ENCODE results near the gene DEFB112. TPM values are rescaled to one million over a fixed set of nuclear protein-coding genes. Genes with fewer than 3 reads are reported as not detected.

The DEFB112 gene
- total and polyA plus RNA-seq, 4 donors, result not detected

DNA sequence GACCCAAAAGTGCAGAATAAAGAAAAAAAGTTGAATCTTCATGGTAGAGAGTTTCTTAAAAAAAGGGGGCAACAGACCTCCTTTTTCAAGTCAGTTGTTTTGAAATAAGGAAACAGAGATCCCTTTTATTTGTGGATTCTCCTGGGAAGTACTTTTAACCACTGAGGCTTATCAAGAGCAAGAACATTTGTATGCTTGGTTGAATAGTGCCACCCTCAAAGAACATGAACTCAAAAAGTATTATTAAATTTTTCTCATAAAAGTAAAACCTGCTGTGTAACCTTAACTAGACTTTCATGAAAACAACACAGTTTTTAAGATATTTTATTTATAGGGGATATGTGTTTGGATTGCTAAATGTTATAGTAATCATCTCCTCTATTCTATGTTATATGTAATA lies 27.8 kb downstream of the DEFB112 start, which contains the start of gene DEFB110:
Gene DEFB110, minus strand, starts transcription at position 101 of the 400 bp plus-strand sequence. Its CDS starts 59 bp downstream, at position 42.
- Histone ChIP-seq H3K4me3 (ENCODE audit: low read depth, low read length) (no peak within 1 kb of the TSS), H3K4me1 (ENCODE audit: control insufficient read depth, insufficient read depth, low read length) (no peaks in the 10 kb centered on the region), H3K27ac (ENCODE audit: low read depth, low read length) (no peak within 1 kb of the TSS), H3K9me3 (ENCODE audit: control insufficient read depth, insufficient read depth, low read length) (no peaks in the 10 kb centered on the region), H3K27me3 (ENCODE audit: control insufficient read depth, insufficient read depth, low read length) (no peaks in the 10 kb centered on the region), H3K36me3 (ENCODE audit: control insufficient read depth, insufficient read depth, low read length) (no peaks in the 10 kb centered on the region)
- DNase-seq (ENCODE audit: low read depth in 4 of 6, low spot score in 6 of 6), result peak in 1 of 6 donors; percentile 4

DNA sequence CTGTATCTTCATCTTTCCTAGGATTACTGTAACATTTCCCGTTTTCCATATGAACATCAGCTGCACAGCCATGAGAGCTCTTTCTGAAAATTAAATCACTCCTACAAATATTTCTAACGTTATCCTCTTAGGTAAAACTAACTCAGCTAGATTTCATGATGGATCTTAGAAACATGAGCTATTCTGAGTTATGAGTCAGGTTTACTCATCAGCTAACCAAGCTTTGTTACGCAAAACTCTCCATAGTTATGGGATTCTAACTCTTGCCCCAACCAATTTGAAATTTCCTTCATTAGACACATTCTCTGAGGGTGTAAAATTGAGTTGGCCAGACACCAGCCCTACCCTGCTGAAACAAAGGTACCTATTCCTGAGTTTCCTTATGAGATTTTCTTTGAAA lies 41.9 kb downstream of the DEFB112 start:
- no peak overlapping the region for H3K4me3 ChIP-seq (ENCODE audit: low read depth, low read length)
- H3K27ac ChIP-seq (ENCODE audit: low read depth, low read length), result no peak overlapping the region
- H3K27me3 ChIP-seq (ENCODE audit: control insufficient read depth, insufficient read depth, low read length), result no peaks in the 10 kb centered on the region
- H3K36me3 ChIP-seq (ENCODE audit: control insufficient read depth, insufficient read depth, low read length), result no peaks in the 10 kb centered on the region
- DNase-seq (ENCODE audit: low read depth in 4 of 6, low spot score in 6 of 6), result no peak
- H3K9me3 ChIP-seq (ENCODE audit: control insufficient read depth, insufficient read depth, low read length), result no peaks in the 10 kb centered on the region
- WGBS (ENCODE audit: insufficient coverage), result 100% methylated on average over 1 of the region's 3 CpGs
- no peaks in the 10 kb centered on the region for H3K4me1 ChIP-seq (ENCODE audit: control insufficient read depth, insufficient read depth, low read length)

DNA sequence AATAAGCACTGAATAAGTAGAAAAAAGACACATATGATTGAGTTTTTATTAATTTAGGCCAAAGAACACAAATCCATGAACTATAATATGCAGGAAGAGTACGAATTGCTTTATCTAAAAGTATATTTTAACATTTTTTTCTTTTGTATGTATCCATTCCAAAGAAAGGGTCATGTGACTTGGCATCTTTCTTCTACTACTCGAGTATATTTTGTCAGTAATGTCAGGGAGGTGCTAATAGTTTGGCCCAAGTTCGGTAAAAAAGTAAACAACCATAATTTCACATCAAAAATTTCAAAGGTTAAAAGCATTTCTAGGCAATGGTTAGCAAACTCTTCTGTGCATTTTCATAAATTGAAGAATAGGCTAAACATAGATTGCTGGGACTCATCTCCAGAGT lies 46.6 kb downstream of the DEFB112 start:
- no peak overlapping the region for H3K4me3 ChIP-seq (ENCODE audit: low read depth, low read length)
- WGBS (ENCODE audit: insufficient coverage), result no CpG with 5 or more reads among the region's 3 CpGs
- no peaks in the 10 kb centered on the region for H3K4me1 ChIP-seq (ENCODE audit: control insufficient read depth, insufficient read depth, low read length)
- no peak overlapping the region for H3K27ac ChIP-seq (ENCODE audit: low read depth, low read length)
- H3K27me3 ChIP-seq (ENCODE audit: control insufficient read depth, insufficient read depth, low read length), result no peaks in the 10 kb centered on the region
- no peaks in the 10 kb centered on the region for H3K9me3 ChIP-seq (ENCODE audit: control insufficient read depth, insufficient read depth, low read length)
- DNase-seq (ENCODE audit: low read depth in 4 of 6, low spot score in 6 of 6), result no peak
- H3K36me3 ChIP-seq (ENCODE audit: control insufficient read depth, insufficient read depth, low read length), result no peaks in the 10 kb centered on the region

DNA sequence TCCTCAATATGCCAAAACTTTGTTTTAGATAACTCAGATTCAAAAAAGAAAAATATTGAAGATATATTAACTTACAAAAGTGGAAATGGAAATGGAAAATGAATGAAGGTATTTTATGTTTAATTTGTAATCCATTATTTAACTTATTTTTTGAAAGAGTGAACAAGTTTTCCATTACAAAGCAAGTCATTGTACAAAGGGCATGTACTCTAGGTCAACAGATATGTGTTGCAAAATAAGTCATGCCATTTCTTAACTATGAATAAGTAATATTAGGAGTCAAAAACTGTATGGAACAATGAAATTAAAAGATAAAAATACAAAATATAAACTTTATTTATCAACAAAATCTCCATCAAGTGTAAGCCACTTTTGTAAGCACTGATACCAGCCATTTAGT lies 54.5 kb downstream of the DEFB112 start:
- Histone ChIP-seq H3K27ac (ENCODE audit: low read depth, low read length) (no peak overlapping the region), H3K36me3 (ENCODE audit: control insufficient read depth, insufficient read depth, low read length) (no peaks in the 10 kb centered on the region), H3K9me3 (ENCODE audit: control insufficient read depth, insufficient read depth, low read length) (no peaks in the 10 kb centered on the region), H3K4me1 (ENCODE audit: control insufficient read depth, insufficient read depth, low read length) (no peaks in the 10 kb centered on the region), H3K4me3 (ENCODE audit: low read depth, low read length) (no peak overlapping the region), H3K27me3 (ENCODE audit: control insufficient read depth, insufficient read depth, low read length) (no peaks in the 10 kb centered on the region)
- DNase-seq (ENCODE audit: low read depth in 4 of 6, low spot score in 6 of 6), result no peak

Other genes starting within 250 kb of the DEFB112 start
- gene CRISP1, start 183.4 kb downstream of the DEFB112 start, total RNA-seq, result not detected
- not detected for gene CRISP1, start 183.4 kb downstream of the DEFB112 start, polyA plus RNA-seq (ENCODE audit: insufficient read length in 2 of 2)
- gene DEFB114, start 85.8 kb downstream of the DEFB112 start, total RNA-seq, result not detected
- gene DEFB114, start 85.8 kb downstream of the DEFB112 start, polyA plus RNA-seq (ENCODE audit: insufficient read length in 2 of 2), result not detected
- gene DEFB113, start 80.3 kb downstream of the DEFB112 start, total RNA-seq, result not detected
- gene DEFB113, start 80.3 kb downstream of the DEFB112 start, polyA plus RNA-seq (ENCODE audit: insufficient read length in 2 of 2), result not detected
- gene DEFB110, start 27.9 kb downstream of the DEFB112 start, total RNA-seq, result not detected
- gene DEFB110, start 27.9 kb downstream of the DEFB112 start, polyA plus RNA-seq (ENCODE audit: insufficient read length in 2 of 2), result not detected

Measured in spinal cord (tissue), 10 donors.